Transverse colon (tissue), 3 donors: ENCODE measurements around the gene NEUROD2.

Experiments used
- CTCF ChIP-seq, 5 experiments: fragments of 200-600 bp in 3 of 5; fragments of 450-650 bp in 2 of 5; sonication (generic) in 3 of 5; IDR thresholded peaks; 1 replicate in 2 of 5; 2 replicates in 3 of 5; pipeline ENCODE4 v1.5.1; 2016 to 2017; ENCODE audit warnings: antibody characterized with exemption in 5 of 5, inconsistent platforms in 3 of 5, mild to moderate bottlenecking in 2 of 5, moderate library complexity in 1 of 5
- POLR2A ChIP-seq: fragments of 450-650 bp; IDR thresholded peaks from one replicate; pipeline ENCODE4 v1.6.1; 2016; ENCODE audit warnings: antibody characterized with exemption, mild to moderate bottlenecking, moderate library complexity

- TF ChIP-seq POLR2A (peak; percentile 73), CTCF (IDR thresholded peaks at IDR 0.05) (no peak)
Observed at GRCh38 chr17:39631403-39631802, 23.7 kb upstream of the NEUROD2 start.
